Pancreas (tissue), 10 donors: Measurements from ENCODE around the gene PSORS1C2. TPM values are rescaled to one million over a fixed set of nuclear protein-coding genes. Genes with fewer than 3 reads are reported as not detected.
"Not testable (repeated sequence)": the region's sequence is repeated elsewhere in the genome, so short reads cannot be mapped to it uniquely, and the experiment has no call there.

Source experiments
- ATAC-seq, 4 donors: fragments of 200-7000 bp; cut with Tn5 transposase; one replicate each; pipeline versions ENCODE4 v1.8.0 to v1.9.1; 2020; ENCODE audit warnings: mild to moderate bottlenecking in 4 of 4, moderate library complexity in 4 of 4
- DNase-seq, 6 donors: peaks; one replicate each; pipeline ENCODE4 v3.0.0-alpha.2; 2020
- FAIRE-seq: peaks from 2 replicates; lab custom pipeline; 2012; peaks lifted over from hg19 to GRCh38; lab: Jason Lieb, UNC
- H3K27ac ChIP-seq, 4 donors: fragments of 200-600 bp; sonication (generic); 1 replicate in 3 of 4; 2 replicates in 1 of 4; pipeline versions ENCODE4 v1.5.0 to v1.8.0; 2020
- H3K27me3 ChIP-seq, 4 donors: fragments of 200-600 bp; one replicate each; pipeline ENCODE4 v1.8.0; 2021
- H3K36me3 ChIP-seq, 3 donors: fragments of 200-600 bp; sonication (generic) in 1 of 3; one replicate each; pipeline versions ENCODE4 v1.5.0 to v1.8.0; 2020 to 2021
- H3K4me1 ChIP-seq, 3 donors: fragments of 200-600 bp; one replicate each; pipeline ENCODE4 v1.8.0; 2021
- H3K4me3 ChIP-seq, 4 donors: fragments of 200-600 bp; sonication (generic) in 2 of 4; one replicate each; pipeline versions ENCODE4 v1.5.0 to v1.8.0; 2020 to 2021
- H3K9me3 ChIP-seq, 4 donors: fragments of 200-600 bp; one replicate each; pipeline ENCODE4 v1.8.0; 2021
- CTCF ChIP-seq, 4 donors: fragments of 200-600 bp; sonication (generic) in 3 of 4; IDR thresholded peaks; one replicate each; pipeline versions ENCODE4 v1.5.0 to v1.8.0; 2021; ENCODE audit warnings: antibody characterized with exemption in 4 of 4
- WGBS, 2 donors: extraction: QIAGEN DNeasy Blood & Tissue Kit; methylation state at CpG; one replicate each; pipeline ENCODE4 v1.1.7; 2013; 5-methylcytosine and 5-hydroxymethylcytosine counted together
- intact Hi-C, 3 donors: fragments of 100-400 bp; cut with DNase I; formaldehyde crosslinking; loops; one replicate each; pipeline versions ENCODE4 v1.11.1 to v1.14.2; 2022
- polyA plus RNA-seq, 2 donors: library from polyadenylated mRNA; stranded (reverse); fragments of 200-250 nt; gene quantifications; one replicate each; pipeline ENCODE4 v1.2.3, GENCODE V29; 2013
- total RNA-seq, 6 donors: library from RNA; stranded (reverse); fragmentation: NEBNext Ultra II Directional in 4 of 6; extraction: Animal tissue kit (Norgen Biotek cat#: 25700) in 4 of 6; gene quantifications; one replicate each; pipeline versions ENCODE4 v1.2.1 to v1.2.4, GENCODE V29; 2021 to 2023
- donor health status: healthy with polysubstance abuse.
- donor health status: DM: no; HTN: no; CAD: no; lungs with moderate emphysema.
- donor health status: DM: no; HTN: no; CAD: no.
- donor health status: control.
- donor health status: control.
- donor health status: Bipolar disorder and iron deficiency.
- donor health status: DM: yes; HTN: yes; CAD: no.
- donor health status: DM: no; HTN: no; CAD: no.
- donor health status: DM: no; HTN: no; CAD: no.
- donor health status: DM: yes; HTN: yes; CAD: no.

Gene PSORS1C2
- total and polyA plus RNA-seq, 8 donors, result not detected

- Histone ChIP-seq H3K27me3 (no peaks in the 10 kb centered on the region), H3K4me3 (no peak overlapping the region), H3K4me1 (no peaks in the 10 kb centered on the region), H3K36me3 (peaks cover 0 to 6% (median 0%) of the 10 kb centered on the region in 3 donors), H3K27ac (no peak overlapping the region), H3K9me3 (no peaks in the 10 kb centered on the region)
- WGBS, 2 donors, result 80 to 81% methylated on average over 10 of the region's 10 CpGs
- ATAC-seq (no peak), DNase-seq (peak in 1 of 6 donors; percentile 4), FAIRE-seq (no peak)
- intact Hi-C loops, result no loop called here
- TF ChIP-seq CTCF (IDR thresholded peaks at IDR 0.05), result no peak
Measured at GRCh38 chr6:31169123-31169857, 30.4 kb upstream of the PSORS1C2 start.

GRCh38 chr6:31168606-31169005 lies 29.7 kb upstream of the PSORS1C2 start:
- intact Hi-C loops, result no loop called here
- WGBS, 2 donors, result 82 to 88% methylated on average over 3 of the region's 3 CpGs
- no peak for ATAC-seq

GRCh38 chr6:31165986-31166385 lies 27.1 kb upstream of the PSORS1C2 start:
- DNase-seq (no peak), FAIRE-seq (no peak), ATAC-seq (no peak)
- Histone ChIP-seq H3K4me1 (no peaks in the 10 kb centered on the region), H3K27me3 (no peaks in the 10 kb centered on the region), H3K27ac (no peak overlapping the region), H3K4me3 (no peak overlapping the region), H3K9me3 (no peaks in the 10 kb centered on the region), H3K36me3 (peaks cover 0 to 6% (median 0%) of the 10 kb centered on the region in 3 donors)
- no peak for TF ChIP-seq CTCF (IDR thresholded peaks at IDR 0.05)
- WGBS, 2 donors, result 76 to 85% methylated on average over 5 of the region's 5 CpGs
- intact Hi-C loops, result no loop called here

More at GRCh38 chr6:31168606-31169005, 29.7 kb upstream of the PSORS1C2 start:
- Histone ChIP-seq H3K36me3 (peaks cover 0 to 6% (median 0%) of the 10 kb centered on the region in 3 donors), H3K4me1 (no peaks in the 10 kb centered on the region), H3K4me3 (no peak overlapping the region), H3K27me3 (no peaks in the 10 kb centered on the region), H3K27ac (no peak overlapping the region), H3K9me3 (no peaks in the 10 kb centered on the region)
- TF ChIP-seq CTCF (IDR thresholded peaks at IDR 0.05), result no peak
- DNase-seq, result peak in 1 of 6 donors; percentile 9
- no peak for FAIRE-seq

DNA sequence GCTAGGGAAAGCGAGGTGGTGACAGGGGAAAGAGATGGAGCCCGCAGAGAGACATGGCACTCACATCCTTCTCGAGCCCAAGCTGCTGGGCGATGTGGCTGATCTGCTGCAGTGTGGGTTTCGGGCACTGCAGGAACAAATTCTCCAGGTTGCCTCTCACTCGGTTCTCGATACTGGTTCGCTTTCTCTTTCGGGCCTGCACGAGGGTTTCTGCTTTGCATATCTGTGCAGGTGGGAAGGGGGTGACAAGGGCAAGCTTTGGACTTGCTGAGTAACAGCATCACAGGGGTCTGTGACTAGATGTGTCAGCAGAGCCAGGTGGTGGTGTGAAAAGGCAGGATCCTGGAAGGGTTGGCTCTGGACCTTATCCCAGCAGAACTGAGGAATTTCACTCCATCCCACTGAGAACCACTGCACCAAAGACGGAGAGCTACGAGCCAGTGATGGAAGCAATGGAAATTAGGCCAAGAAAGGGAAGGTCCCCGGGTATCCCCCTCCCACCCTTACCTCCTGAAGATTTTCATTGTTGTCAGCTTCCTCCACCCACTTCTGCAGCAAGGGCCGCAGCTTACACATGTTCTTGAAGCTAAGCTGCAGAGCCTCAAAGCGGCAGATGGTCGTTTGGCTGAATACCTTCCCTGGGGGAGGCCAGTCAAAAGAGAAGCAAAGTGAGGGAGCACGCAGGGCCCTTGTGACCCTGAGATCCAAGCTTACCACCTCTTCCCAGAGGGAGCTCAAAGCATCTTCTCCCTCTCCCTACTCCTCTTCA lies 26.4 kb upstream of the PSORS1C2 start:
- H3K36me3 ChIP-seq, H3K4me1 ChIP-seq, ATAC-seq, intact Hi-C loops, H3K27ac ChIP-seq, H3K9me3 ChIP-seq, H3K4me3 ChIP-seq, H3K27me3 ChIP-seq, FAIRE-seq: not testable (repeated sequence)
- 85 to 90% methylated on average over 17 of the region's 17 CpGs for WGBS, 2 donors
- peak in 1 of 6 donors; percentile 14 for DNase-seq

GRCh38 chr6:31164475-31165063 lies 25.7 kb upstream of the PSORS1C2 start:
- H3K27me3 ChIP-seq, intact Hi-C loops, H3K4me1 ChIP-seq, ATAC-seq, H3K27ac ChIP-seq, H3K9me3 ChIP-seq, FAIRE-seq, H3K4me3 ChIP-seq, H3K36me3 ChIP-seq: not testable (repeated sequence)
- peak in 1 of 6 donors; percentile 1 for DNase-seq
- 96% methylated on average over 7 of the region's 9 CpGs for WGBS, 2 donors
